Kidney (tissue), 14 donors: ENCODE measurements around the gene LY6G6D. TPM values are rescaled to one million over a fixed set of nuclear protein-coding genes. Genes with fewer than 3 reads are reported as not detected.

Experiments used
- DNase-seq, 5 donors: peaks; one replicate each; pipeline ENCODE4 v3.0.0-alpha.2; 2013 to 2020
- FAIRE-seq: peaks from 2 replicates; lab custom pipeline; 2012; peaks lifted over from hg19 to GRCh38; lab: Jason Lieb, UNC
- H3K27ac ChIP-seq, 2 donors: one replicate each; pipeline ENCODE4 v1.7.0; 2013; ENCODE audit warnings: low read depth in 2 of 2, low read length in 2 of 2, inconsistent platforms in 1 of 2
- H3K27me3 ChIP-seq: one replicate; pipeline ENCODE4 v1.7.1; 2013; ENCODE audit warnings: low read length, inconsistent platforms; ENCODE audit not compliant: control insufficient read depth, insufficient read depth
- H3K36me3 ChIP-seq, 3 donors: one replicate each; pipeline versions ENCODE4 v1.7.0 to v1.7.1; 2013; ENCODE audit warnings: low read length in 3 of 3, control low read depth in 1 of 3, inconsistent platforms in 1 of 3; ENCODE audit not compliant: insufficient read depth in 3 of 3, control insufficient read depth in 2 of 3
- H3K4me1 ChIP-seq, 3 donors: one replicate each; pipeline versions ENCODE4 v1.7.0 to v1.7.1; 2013; ENCODE audit warnings: low read length in 3 of 3, inconsistent platforms in 1 of 3, low read depth in 1 of 3; ENCODE audit not compliant: control insufficient read depth in 2 of 3, insufficient read depth in 2 of 3
- H3K4me3 ChIP-seq, 3 donors: one replicate each; pipeline versions ENCODE4 v1.7.0 to v1.8.1; 2013; ENCODE audit warnings: low read length in 3 of 3, control low read depth in 1 of 3, inconsistent platforms in 1 of 3
- H3K9ac ChIP-seq, 3 donors: one replicate each; pipeline versions ENCODE4 v1.7.0 to v1.7.1; 2013; ENCODE audit warnings: low read length in 3 of 3, control low read depth in 1 of 3, inconsistent platforms in 1 of 3
- H3K9me3 ChIP-seq, 3 donors: one replicate each; pipeline versions ENCODE4 v1.7.0 to v1.7.1; 2013; ENCODE audit warnings: low read length in 3 of 3, control low read depth in 1 of 3, inconsistent platforms in 1 of 3; ENCODE audit not compliant: control insufficient read depth in 2 of 3, insufficient read depth in 1 of 3
- CTCF ChIP-seq: IDR thresholded peaks from 3 replicates; pipeline ENCODE4 v1.5.1; 2012; ENCODE audit warnings: mild to moderate bottlenecking, moderate library complexity, borderline replicate concordance; ENCODE audit not compliant: insufficient read depth; ENCODE audit errors: extremely low read depth
- intact Hi-C: fragments of 100-400 bp; cut with DNase I; formaldehyde crosslinking; loops from one replicate; pipeline ENCODE4 v1.11.1; 2022
- polyA plus RNA-seq: library from polyadenylated mRNA; stranded (reverse); fragments of 350-450 nt; fragmentation: Illumina TruSeq; extraction: RNeasy Lipid Tissue Mini Kit (QIAGEN cat#74804); gene quantifications from one replicate; pipeline ENCODE4 v1.2.3, GENCODE V29; 2014; ENCODE audit warnings: low read depth, low replicate concordance; ENCODE audit not compliant: insufficient read depth
- total RNA-seq: library from RNA; stranded (reverse); fragmentation: NEBNext Ultra II Directional; extraction: Animal tissue kit (Norgen Biotek cat#: 25700); gene quantifications from one replicate; pipeline ENCODE4 v1.2.1, GENCODE V29; 2021
- donor health status: control.
- donor health status: control.
- donor health status: control.
- donor health status: control.
- donor health status: control.
- donor health status: DM: yes; HTN: yes; CAD: no.
- donor health status: Normal renal cell carcinoma (clear cell type).

Gene LY6G6D
- total and polyA plus RNA-seq, 2 donors from 2014 or later, result not detected

- no peaks in the 10 kb centered on the region for H3K4me1 ChIP-seq
- no peak overlapping the region for H3K27ac ChIP-seq
- no peak for TF ChIP-seq CTCF
- no peak overlapping the region for H3K9ac ChIP-seq
- H3K4me3 ChIP-seq, result no peak overlapping the region
- no peaks in the 10 kb centered on the region for H3K9me3 ChIP-seq
- no peaks in the 10 kb centered on the region for H3K27me3 ChIP-seq
- intact Hi-C loops, result no loop called here
- FAIRE-seq (no peak), DNase-seq (no peak)
- H3K36me3 ChIP-seq, result no peaks in the 10 kb centered on the region
These were observed 1.7 kb upstream of the LY6G6D start for GRCh38 chr6:31713465-31713864.

- DNase-seq (peak in 3 of 5 donors; percentile 67 to 80 (median 77)), FAIRE-seq (no peak)
- H3K9ac ChIP-seq, result no peak overlapping the region
- no peak overlapping the region for H3K27ac ChIP-seq
- no peaks in the 10 kb centered on the region for H3K9me3 ChIP-seq
- H3K4me1 ChIP-seq, result no peaks in the 10 kb centered on the region
- intact Hi-C loops, result no loop called here
- no peak for TF ChIP-seq CTCF
- H3K4me3 ChIP-seq, result no peak overlapping the region
- no peaks in the 10 kb centered on the region for H3K36me3 ChIP-seq
- H3K27me3 ChIP-seq, result no peaks in the 10 kb centered on the region
These were observed 1.0 kb upstream of the LY6G6D start for GRCh38 chr6:31713991-31714684.

- no peaks in the 10 kb centered on the region for H3K27me3 ChIP-seq
- no peaks in the 10 kb centered on the region for H3K4me1 ChIP-seq
- no peaks in the 10 kb centered on the region for H3K9me3 ChIP-seq
- FAIRE-seq, result no peak
- no peak overlapping the region for H3K27ac ChIP-seq
- DNase-seq, result peak in 2 of 5 donors; percentile 43 to 47
- H3K4me3 ChIP-seq, result no peak overlapping the region
- intact Hi-C loops, result no loop called here
- no peaks in the 10 kb centered on the region for H3K36me3 ChIP-seq
- H3K9ac ChIP-seq, result no peak overlapping the region
- TF ChIP-seq CTCF, result no peak
These were observed 2.5 kb downstream of the LY6G6D start for GRCh38 chr6:31717499-31718222.
